Lower leg skin (tissue), 3 donors: ENCODE data around the gene GOLGA5.

Experiments
- POLR2A ChIP-seq, 2 donors: fragments of 450-650 bp; IDR thresholded peaks; one replicate each; pipeline ENCODE4 v1.6.1; 2016 to 2017; ENCODE audit warnings: antibody characterized with exemption in 2 of 2, mild to moderate bottlenecking in 1 of 2, moderate library complexity in 1 of 2
- TF ChIP-seq, protein P1 (sequence below), 3 donors: fragments of 450-650 bp; IDR thresholded peaks; one replicate each; pipeline ENCODE4 v1.5.1; 2016; ENCODE audit warnings: antibody characterized with exemption in 3 of 3, mild to moderate bottlenecking in 3 of 3, moderate library complexity in 2 of 3

DNA sequence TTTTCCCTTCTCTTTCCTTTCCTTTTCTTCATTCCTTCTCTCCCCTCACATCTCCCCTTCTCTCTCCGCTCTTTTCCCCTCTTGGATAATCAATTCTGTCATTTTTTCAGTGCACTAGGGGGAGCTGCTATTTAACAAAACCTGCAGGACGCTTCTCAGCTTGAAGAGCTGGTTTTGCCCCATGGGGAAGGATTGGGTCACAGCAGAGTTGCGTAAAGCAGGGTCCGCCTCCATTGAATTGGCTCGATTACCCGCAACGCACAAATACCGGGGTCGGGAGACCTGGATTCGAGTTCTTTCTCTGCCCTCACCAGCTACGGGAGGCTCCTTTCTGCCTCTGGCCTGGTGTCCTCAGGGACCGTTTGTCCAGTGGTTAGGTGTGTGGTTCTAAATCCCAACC is 86.7 kb downstream of the GOLGA5 start:
- no peak for TF ChIP-seq POLR2A (IDR thresholded peaks at IDR 0.05)
- TF ChIP-seq, protein P1, sequence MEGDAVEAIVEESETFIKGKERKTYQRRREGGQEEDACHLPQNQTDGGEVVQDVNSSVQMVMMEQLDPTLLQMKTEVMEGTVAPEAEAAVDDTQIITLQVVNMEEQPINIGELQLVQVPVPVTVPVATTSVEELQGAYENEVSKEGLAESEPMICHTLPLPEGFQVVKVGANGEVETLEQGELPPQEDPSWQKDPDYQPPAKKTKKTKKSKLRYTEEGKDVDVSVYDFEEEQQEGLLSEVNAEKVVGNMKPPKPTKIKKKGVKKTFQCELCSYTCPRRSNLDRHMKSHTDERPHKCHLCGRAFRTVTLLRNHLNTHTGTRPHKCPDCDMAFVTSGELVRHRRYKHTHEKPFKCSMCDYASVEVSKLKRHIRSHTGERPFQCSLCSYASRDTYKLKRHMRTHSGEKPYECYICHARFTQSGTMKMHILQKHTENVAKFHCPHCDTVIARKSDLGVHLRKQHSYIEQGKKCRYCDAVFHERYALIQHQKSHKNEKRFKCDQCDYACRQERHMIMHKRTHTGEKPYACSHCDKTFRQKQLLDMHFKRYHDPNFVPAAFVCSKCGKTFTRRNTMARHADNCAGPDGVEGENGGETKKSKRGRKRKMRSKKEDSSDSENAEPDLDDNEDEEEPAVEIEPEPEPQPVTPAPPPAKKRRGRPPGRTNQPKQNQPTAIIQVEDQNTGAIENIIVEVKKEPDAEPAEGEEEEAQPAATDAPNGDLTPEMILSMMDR (IDR thresholded peaks at IDR 0.05) = no peak
